ENCODE measurements around the gene MYOC.
"Not testable (repeated sequence)": the region's sequence is repeated elsewhere in the genome, so short reads cannot be mapped to it uniquely, and the experiment has no call there.

Gene MYOC

DNA sequence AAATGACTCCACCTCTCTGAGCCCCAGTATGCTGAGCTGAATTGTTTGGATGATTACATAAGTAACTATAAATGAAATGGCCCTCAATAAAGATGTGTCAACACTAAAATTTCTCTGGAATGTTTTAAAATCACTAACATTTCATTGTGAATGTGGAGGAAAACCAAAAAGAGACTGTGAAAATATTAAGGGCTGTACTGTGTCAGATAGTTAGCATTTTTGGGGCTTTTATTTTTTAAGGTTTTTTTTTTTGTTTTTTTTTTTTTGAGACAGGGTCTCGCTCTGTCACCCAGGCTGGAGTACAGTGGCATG lies 6.3 kb downstream of the MYOC start:
- DNase-seq = no peak

- DNase-seq = no peak
These were observed 6.8 kb downstream of the MYOC start for GRCh38 chr1:171645553-171646248.

- DNase-seq = peak in 1 of 2 donors; percentile 67
These were observed 7.5 kb downstream of the MYOC start for GRCh38 chr1:171644805-171645483.

DNA sequence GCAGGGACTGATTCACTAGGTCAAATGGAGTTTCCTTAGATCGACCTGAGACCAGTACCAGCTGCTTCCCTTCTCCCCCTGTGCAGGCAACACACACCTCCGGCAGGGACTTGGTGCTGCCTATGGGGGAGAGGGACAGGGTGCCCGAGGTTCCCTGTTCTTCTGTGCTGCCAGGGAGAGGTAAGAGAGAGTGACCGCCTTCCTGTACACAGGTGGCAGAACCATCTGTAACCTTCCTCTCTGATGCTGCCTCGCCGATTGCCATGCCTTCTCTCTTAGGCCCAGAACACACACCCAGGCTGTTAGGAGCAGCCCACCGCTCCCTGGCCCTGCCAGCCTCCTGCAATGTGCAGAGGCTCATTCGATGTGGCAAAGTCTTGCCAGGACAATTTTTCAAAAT lies 9.3 kb downstream of the MYOC start:
- DNase-seq = no peak

DNA sequence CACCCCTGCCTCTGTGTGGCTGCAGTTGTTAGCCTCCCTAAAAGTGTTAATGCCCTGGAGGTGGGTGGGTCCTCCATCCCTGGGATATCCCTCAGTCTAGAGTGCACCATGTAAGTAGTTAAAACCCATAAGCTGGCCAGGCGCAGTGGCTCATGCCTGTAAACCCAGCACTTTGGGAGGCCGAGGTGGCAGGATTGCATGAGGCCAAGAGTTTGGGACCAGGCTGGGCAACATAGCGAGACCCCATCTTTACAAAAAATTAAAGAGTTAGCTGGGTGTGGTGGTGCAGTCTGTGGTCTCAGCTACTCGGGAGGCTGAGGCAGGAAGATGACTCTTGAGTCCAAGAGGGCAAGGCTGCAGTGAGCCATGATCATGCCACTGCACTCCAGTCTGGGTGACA lies 10.3 kb downstream of the MYOC start:
- no peak for DNase-seq

DNA sequence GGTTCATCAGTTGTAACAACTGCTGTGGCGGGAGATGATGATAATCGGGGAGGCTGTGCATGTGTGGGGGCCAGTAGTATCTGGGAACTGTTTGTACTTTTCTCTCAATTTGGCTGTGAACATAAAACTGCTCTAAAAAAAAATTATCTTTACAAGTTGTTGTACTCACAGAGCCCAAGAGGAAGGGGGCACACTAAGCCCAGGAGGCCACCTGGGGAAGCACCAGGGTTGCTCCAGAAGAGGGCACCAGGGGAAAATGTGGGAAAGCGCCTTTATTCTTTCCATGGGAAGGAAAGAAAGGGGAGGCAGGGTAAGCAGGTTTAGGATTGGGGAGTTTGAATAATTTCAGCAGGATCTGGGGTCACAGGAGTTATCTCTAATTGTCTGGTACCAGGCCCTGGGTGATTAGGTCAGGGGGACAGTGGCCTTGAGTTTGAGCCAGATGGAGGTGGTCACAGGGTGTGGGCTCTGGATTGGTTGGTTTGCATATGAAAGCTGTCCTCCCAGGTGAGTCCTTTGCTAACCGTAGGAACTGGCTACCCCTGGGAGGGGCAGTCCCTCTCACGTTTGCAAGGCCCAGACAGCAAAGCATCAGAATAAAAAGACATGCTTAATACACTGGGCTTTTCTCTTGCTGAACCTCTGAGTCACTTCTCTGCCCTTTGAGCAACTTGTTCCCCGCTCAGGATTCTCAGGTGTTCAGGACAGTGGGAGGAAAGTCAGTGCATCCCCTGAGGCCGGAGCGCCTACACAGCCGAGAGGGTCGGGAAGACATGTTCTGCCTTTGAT lies 11.2 kb downstream of the MYOC start:
- no peak for DNase-seq

DNA sequence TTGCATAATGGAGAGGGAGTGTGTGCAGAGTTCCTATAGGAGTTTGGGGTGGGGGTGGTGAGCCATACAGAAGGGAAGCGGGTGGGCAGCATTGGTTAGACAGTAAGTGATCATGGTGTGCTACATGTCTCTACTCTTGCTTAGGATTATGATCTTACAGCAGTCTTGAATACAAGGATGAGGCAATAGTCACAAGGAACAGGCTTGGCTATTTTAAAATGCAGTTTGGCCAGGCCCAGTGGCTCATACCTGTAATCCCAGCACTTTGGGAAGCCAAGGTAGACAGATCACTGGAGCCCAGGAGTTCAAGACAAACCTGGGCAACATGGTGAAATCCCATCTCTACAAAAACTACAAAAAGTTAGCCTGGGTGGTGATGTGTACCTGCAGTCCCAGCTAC lies 12.3 kb downstream of the MYOC start:
- no peak for DNase-seq

DNA sequence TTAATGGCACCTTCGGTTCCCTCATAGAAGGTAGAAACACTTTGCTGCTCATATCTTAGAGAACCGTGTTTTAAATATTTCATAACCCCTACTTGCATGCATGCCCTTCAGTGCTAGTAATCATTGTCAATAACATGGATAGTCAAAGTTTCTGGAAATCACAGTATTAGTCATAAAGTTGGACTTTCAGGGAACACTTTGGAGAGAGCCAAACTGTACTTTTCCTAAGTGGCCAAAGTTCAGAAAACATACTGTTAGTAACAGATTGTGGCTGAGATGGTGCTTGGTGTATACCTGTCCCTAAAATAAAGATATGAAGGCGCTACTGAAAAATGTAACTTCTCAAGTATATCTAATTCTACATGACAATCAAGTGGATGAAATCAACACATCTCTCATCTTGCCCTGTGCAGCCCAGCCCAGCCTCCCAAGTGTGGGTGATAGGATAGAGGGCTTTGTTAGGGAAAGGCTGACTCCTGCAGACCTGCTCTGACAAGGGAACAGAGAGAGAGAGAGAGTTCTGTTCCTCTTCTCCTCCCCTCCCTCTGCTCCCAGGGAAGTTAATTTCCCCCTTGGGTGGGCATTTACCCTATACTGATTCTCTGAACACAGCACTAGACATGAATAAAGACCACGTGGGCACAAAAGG lies 14.4 kb downstream of the MYOC start:
- DNase-seq = no peak

DNA sequence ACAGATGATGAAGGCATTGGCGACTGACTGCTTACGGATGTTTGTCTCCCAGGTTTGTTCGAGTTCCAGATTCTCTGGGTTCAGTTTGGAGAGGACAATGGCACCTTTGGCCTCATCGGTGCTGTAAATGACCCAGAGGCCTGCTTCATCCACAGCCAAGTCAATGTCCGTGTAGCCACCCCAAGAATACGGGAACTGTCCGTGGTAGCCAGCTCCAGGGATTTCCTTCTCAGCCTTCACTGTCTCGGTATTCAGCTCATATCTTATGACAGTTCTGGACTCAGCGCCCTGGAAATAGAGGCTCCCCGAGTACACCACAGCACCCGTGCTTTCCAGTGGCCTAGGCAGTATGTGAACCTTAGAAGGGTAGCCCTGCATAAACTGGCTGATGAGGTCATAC lies 16.3 kb downstream of the MYOC start:
- no peak for DNase-seq

GRCh38 chr1:171635661-171636060 lies 16.8 kb downstream of the MYOC start:
- no peak for DNase-seq

DNA sequence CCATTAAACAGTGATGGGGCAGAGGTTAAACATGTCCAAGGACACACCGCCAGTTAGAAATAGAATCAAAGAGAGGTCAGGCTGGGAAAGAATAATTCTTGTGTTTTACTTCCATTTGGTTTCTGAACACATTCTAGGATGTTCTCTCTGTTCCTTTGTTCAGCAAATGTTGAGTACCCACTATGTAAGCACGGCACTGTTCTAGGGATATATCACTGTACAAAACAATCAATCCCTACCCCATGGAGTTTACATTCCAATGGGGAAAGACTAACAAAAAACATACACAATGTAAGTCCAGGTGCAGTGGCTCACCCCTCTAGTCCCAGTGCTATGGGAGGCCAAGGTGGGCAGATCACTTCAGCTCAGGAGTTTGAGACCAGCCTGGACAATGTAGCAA lies 24.3 kb downstream of the MYOC start:
- DNase-seq = no peak

DNA sequence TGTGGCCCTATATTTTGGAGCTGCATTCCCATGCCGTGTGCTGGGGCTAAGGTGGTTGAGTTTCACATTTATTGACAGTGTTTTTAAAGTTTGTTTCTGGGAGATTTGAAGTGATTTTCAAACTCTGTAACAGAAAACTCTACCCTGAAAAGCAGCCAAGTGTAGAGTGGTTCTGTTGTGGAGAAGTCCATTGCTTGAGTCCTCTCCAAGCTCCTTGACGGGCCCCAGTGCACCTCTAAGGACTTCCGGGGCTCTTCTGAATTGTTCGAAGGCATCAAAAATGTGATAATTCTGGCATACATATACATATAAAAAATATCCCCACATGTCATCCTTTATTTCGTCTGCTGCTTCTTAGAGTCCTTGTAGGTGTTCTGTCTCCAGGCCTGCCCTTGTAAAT lies 25.5 kb downstream of the MYOC start:
- no peak for DNase-seq

DNA sequence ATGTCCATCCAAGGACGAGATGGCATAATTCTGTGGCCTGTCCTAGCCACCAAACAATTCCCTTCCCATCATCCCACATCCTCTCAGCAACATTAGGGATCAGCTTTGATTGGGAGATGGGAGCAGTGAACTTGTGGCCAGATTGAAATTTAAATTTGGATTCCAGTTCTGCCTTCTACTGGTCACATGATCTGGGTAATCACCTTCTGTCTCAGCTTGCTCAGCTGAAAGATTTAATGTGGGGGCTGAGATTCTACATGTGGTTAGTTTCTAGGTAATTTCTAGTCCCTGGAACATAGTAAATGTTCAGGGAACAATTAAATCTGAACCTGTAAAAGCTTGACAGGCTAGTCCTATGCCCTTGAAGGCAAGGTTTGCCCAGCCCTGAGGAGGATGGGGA lies 27.3 kb downstream of the MYOC start:
- DNase-seq = no peak

- DNase-seq = no peak
These were observed 28.7 kb downstream of the MYOC start for GRCh38 chr1:171623651-171624331.

GRCh38 chr1:171622152-171622462 lies 30.4 kb downstream of the MYOC start, which contains the start of gene MYOCOS:
MYOCOS (plus strand) TSS chr1:171622243; CDS start chr1:171623884, 1,641 bp downstream.
- no peak for DNase-seq

DNA sequence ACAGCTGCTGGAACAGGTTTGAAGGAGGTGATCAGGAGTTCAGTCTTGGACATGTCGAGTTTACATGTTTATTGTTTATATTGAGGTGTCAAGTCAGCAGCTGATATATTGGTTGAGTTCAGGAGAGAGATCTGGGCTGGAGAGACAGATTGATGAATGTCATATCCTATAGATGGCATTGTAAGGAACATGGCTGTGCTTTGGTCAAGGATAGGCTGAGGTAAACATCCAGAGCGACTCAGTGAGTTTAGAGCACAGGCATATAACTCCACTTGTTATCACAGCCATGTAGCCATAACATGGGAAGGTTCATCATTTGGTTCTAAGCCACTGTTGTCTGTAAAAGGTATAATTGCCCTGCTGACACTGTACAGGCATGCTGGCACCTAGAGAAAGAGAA lies 35.9 kb downstream of the MYOC start:
- no peak for DNase-seq

DNA sequence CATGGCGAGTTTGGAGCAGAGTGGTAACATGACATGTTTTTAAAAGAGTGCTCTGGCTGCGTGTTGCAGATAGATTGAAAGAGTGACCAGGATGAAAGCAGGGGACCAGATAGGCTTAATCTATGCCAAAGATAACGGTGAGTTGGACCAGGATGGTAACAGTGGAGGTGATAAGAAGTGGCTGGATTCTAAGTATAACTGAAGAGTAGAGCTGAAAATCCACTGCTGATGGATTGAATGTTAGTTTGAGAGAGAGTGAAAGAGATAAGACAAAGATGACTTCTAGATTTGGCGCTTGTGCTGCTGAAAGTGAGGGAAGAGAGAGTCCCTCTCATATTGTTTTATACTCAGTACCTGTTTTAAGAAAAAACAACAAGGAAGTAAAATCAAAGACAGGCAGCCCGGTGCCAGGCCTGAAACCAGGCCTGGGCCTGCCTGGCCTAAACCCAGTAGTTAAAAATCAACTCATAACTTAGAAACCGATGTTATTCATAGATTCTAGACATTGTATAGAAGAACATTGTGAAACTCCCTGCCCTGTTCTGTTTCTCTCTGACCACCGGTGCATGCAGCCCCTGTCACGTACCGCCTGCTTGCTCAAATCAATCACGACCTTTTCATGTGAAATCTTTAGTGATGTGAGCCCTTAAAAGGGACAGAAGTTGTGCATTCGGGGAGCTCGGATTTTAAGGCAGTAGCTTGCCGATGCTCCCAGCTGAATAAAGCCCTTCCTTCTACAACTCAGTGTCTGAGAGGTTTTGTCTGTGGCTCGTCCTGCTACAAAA lies 37.2 kb downstream of the MYOC start:
- DNase-seq = not testable (repeated sequence)

DNA sequence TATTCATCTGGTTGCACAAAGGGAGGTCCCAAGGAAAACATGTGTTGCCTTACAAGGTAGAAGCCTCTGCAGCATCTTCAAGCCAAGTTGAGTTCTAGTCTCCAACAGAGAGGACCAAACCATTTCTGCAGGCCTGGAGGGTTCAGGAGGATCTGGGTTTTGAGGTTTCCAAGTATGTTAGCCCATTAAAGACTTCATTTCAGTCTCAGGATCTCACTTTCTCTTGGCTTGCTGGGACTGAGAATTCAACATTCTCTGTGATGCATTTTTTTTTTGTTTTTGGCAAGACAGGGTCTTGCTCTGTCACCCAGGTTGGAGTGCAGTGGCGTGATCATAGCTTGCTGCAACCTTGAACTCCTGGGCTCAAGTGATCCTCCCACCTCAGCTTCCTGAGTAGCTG lies 39.2 kb downstream of the MYOC start:
- DNase-seq = no peak

- no peak for DNase-seq
These were observed 41.2 kb downstream of the MYOC start for GRCh38 chr1:171611306-171611705.

GRCh38 chr1:171610385-171610784 lies 42.1 kb downstream of the MYOC start:
- no peak for DNase-seq

GRCh38 chr1:171606402-171606941 lies 46.0 kb downstream of the MYOC start:
- no peak for DNase-seq

- DNase-seq = not testable (repeated sequence)
These were observed 49.4 kb downstream of the MYOC start for GRCh38 chr1:171603042-171603441.

All from bone marrow (tissue), 2 donors.